Right lobe of liver (tissue), 4 donors: ENCODE results near the gene RAB10.
"Not testable (repeated sequence)": the region's sequence is repeated elsewhere in the genome, so short reads cannot be mapped to it uniquely, and the experiment has no call there.

Experiments used
- CTCF ChIP-seq, 4 donors: fragments of 200-600 bp in 3 of 4; fragments of 450-650 bp in 1 of 4; IDR thresholded peaks; one replicate each; pipeline versions ENCODE4 v1.5.1 to v1.8.0; 2016 to 2022; ENCODE audit warnings: antibody characterized with exemption in 4 of 4, mild to moderate bottlenecking in 2 of 4
- POLR2A ChIP-seq: fragments of 450-650 bp; IDR thresholded peaks from one replicate; pipeline ENCODE4 v1.6.1; 2017; ENCODE audit warnings: antibody characterized with exemption, mild to moderate bottlenecking
- donor health status: DM: no; HTN: no; CAD: no.
- donor health status: DM: no; HTN: no; CAD: no.
- donor health status: DM: no; HTN: yes; CAD: no.

- TF ChIP-seq POLR2A; CTCF (IDR thresholded peaks at IDR 0.05): not testable (repeated sequence)
Measured at GRCh38 chr2:26028083-26028482, 5.8 kb upstream of the RAB10 start.
